Right lobe of liver (tissue), 6 donors: ENCODE results near the gene RGS3. TPM values are rescaled to one million over a fixed set of nuclear protein-coding genes. Genes with fewer than 3 reads are reported as not detected.

Source experiments
- ATAC-seq, 4 donors: fragments of 200-7000 bp; cut with Tn5 transposase; one replicate each; pipeline ENCODE4 v1.9.1; 2020; ENCODE audit warnings: mild to moderate bottlenecking in 4 of 4, moderate library complexity in 4 of 4
- DNase-seq, 3 donors: peaks; one replicate each; pipeline ENCODE4 v3.0.0-alpha.2; 2020
- H3K27ac ChIP-seq, 3 donors: fragments of 200-600 bp; one replicate each; pipeline ENCODE4 v1.8.0; 2022
- H3K27me3 ChIP-seq, 2 donors: fragments of 200-600 bp; one replicate each; pipeline ENCODE4 v1.8.0; 2022
- H3K36me3 ChIP-seq, 4 donors: fragments of 200-600 bp; sonication (generic) in 1 of 4; one replicate each; pipeline versions ENCODE4 v1.5.1 to v1.8.0; 2017 to 2022; ENCODE audit warnings: control low read depth in 1 of 4
- H3K4me1 ChIP-seq, 4 donors: fragments of 200-600 bp; sonication (generic) in 1 of 4; one replicate each; pipeline versions ENCODE4 v1.5.1 to v1.8.0; 2017 to 2022; ENCODE audit warnings: control low read depth in 1 of 4
- H3K4me3 ChIP-seq, 3 donors: fragments of 200-600 bp; one replicate each; pipeline ENCODE4 v1.8.0; 2022
- H3K9me3 ChIP-seq, 4 donors: fragments of 200-600 bp; sonication (generic) in 1 of 4; one replicate each; pipeline versions ENCODE4 v1.5.1 to v1.8.0; 2017 to 2022; ENCODE audit warnings: control low read depth in 1 of 4
- CTCF ChIP-seq, 4 donors: fragments of 200-600 bp in 3 of 4; fragments of 450-650 bp in 1 of 4; IDR thresholded peaks; one replicate each; pipeline versions ENCODE4 v1.5.1 to v1.8.0; 2016 to 2022; ENCODE audit warnings: antibody characterized with exemption in 4 of 4, mild to moderate bottlenecking in 2 of 4
- POLR2A ChIP-seq: fragments of 450-650 bp; IDR thresholded peaks from one replicate; pipeline ENCODE4 v1.6.1; 2017; ENCODE audit warnings: antibody characterized with exemption, mild to moderate bottlenecking
- WGBS: methylation state at CpG from one replicate; pipeline ENCODE4 v1.1.6; 2018; ENCODE audit warnings: low coverage, low lambda C conversion rate; ENCODE audit not compliant: insufficient coverage; ENCODE audit errors: missing lambda C conversion rate; 5-methylcytosine and 5-hydroxymethylcytosine counted together
- intact Hi-C, 2 donors: fragments of 100-400 bp; cut with DNase I; formaldehyde crosslinking; loops; one replicate each; pipeline versions ENCODE4 v1.11.2 to v1.14.1; 2022
- total RNA-seq, 6 experiments: library from RNA; depleted of rRNA in 2 of 6; stranded (reverse); fragments of >200 nt in 2 of 6; fragmentation: NEBNext Ultra II Directional in 3 of 6; extraction: Animal tissue kit (Norgen Biotek cat#: 25700) in 3 of 6; gene quantifications; one replicate each; pipeline versions ENCODE4 v1.1.0 to v1.2.4, GENCODE V29; 2016 to 2023
- donor health status: DM: no; HTN: yes; CAD: no.
- donor health status: DM: no; HTN: no; CAD: no.
- donor health status: DM: no; HTN: no; CAD: no.
- donor health status: DM: no; HTN: yes; CAD: no.
- donor health status: DM: no; HTN: yes; CAD: no.

Gene RGS3
- total RNA-seq, 6 experiments from 2014 or later: 19.0 to 60.3 (median 31.0) TPM

- intact Hi-C loops: no loop called here
- Histone ChIP-seq H3K4me1 (peaks cover 5 to 42% (median 20%) of the 10 kb centered on the region in 4 donors), H3K4me3 (no peak overlapping the region), H3K27me3 (no peaks in the 10 kb centered on the region), H3K9me3 (no peaks in the 10 kb centered on the region), H3K36me3 (no peaks in the 10 kb centered on the region), H3K27ac (no peak overlapping the region)
- TF ChIP-seq POLR2A: no peak
- TF ChIP-seq CTCF (IDR thresholded peaks at IDR 0.05): no peak
- 100% methylated on average over 1 of the region's 6 CpGs for WGBS
- DNase-seq (no peak), ATAC-seq (no peak)
These were observed 149.3 kb downstream of the RGS3 start for GRCh38 chr9:113612828-113613227.

- no peak for ATAC-seq
- intact Hi-C loops: no loop called here
- H3K4me1 ChIP-seq: peaks cover 5 to 42% (median 19%) of the 10 kb centered on the region in 4 donors
- H3K27ac ChIP-seq: no peak overlapping the region
- no peaks in the 10 kb centered on the region for H3K36me3 ChIP-seq
- no peaks in the 10 kb centered on the region for H3K27me3 ChIP-seq
- no peak for DNase-seq
- no peak for TF ChIP-seq CTCF (IDR thresholded peaks at IDR 0.05)
- TF ChIP-seq POLR2A: no peak
- H3K9me3 ChIP-seq: no peaks in the 10 kb centered on the region
- 86% methylated on average over 6 of the region's 6 CpGs for WGBS
- no peak overlapping the region for H3K4me3 ChIP-seq
These were observed 150.4 kb downstream of the RGS3 start for GRCh38 chr9:113613815-113614413.

- WGBS: 9% methylated on average over 8 of the region's 14 CpGs
- H3K9me3 ChIP-seq: no peaks in the 10 kb centered on the region
- no peaks in the 10 kb centered on the region for H3K36me3 ChIP-seq
- ATAC-seq (peak; percentile 74 to 86 (median 76)), DNase-seq (peak; percentile 78 to 81 (median 80))
- intact Hi-C loops: no loop called here
- peaks cover 0 to 44% (median 20%) of the 10 kb centered on the region in 4 donors for H3K4me1 ChIP-seq
- peak overlapping the region; percentile 61 to 90 (median 80) for H3K27ac ChIP-seq
- TF ChIP-seq POLR2A (no peak), CTCF (IDR thresholded peaks at IDR 0.05) (no peak)
- H3K27me3 ChIP-seq: no peaks in the 10 kb centered on the region
- H3K4me3 ChIP-seq: no peak overlapping the region
These were observed 151.5 kb downstream of the RGS3 start for GRCh38 chr9:113614843-113615648.

- H3K4me3 ChIP-seq: no peak overlapping the region
- WGBS: no CpG with 5 or more reads among the region's 14 CpGs
- no peaks in the 10 kb centered on the region for H3K36me3 ChIP-seq
- peaks cover 0 to 48% (median 23%) of the 10 kb centered on the region in 4 donors for H3K4me1 ChIP-seq
- no peak for TF ChIP-seq CTCF (IDR thresholded peaks at IDR 0.05)
- TF ChIP-seq POLR2A: no peak
- H3K27me3 ChIP-seq: no peaks in the 10 kb centered on the region
- intact Hi-C loops: no loop called here
- ATAC-seq: no peak
- no peaks in the 10 kb centered on the region for H3K9me3 ChIP-seq
- DNase-seq: no peak
- H3K27ac ChIP-seq: peak overlapping the region in 2 of 3 donors; percentile 29 to 80
These were observed 152.6 kb downstream of the RGS3 start for GRCh38 chr9:113616116-113616515.
